GDM1 (cell line): Measurements from ENCODE around the gene PTPRD.

ENCODE experiments used
- DNase-seq: peaks from one replicate; lab custom pipeline; 2025; lab: John Stamatoyannopoulos, UW

Gene PTPRD

GRCh38 chr9:9605681-9606080 lies 1007.1 kb downstream of the PTPRD start:
- no peak for DNase-seq

DNA sequence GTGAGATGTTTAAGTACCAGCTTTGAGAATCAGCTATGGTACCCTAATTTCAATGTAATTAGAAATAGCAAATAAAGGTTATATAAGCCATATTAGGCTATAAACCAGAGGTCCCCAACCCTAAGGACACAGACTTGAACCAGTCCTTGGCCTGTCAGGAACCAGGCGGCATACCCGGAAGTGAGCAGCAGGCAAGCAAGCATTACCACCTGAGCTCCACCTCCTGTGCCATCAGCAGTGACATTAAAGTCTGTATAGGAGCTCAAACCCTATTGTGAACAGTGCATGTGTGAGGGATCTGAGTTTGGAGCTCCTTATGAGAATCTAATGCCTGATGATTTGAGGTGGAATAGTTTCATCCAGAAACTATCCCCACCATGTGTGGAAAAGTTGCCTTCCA lies 1009.5 kb downstream of the PTPRD start:
- DNase-seq = no peak

GRCh38 chr9:9598723-9599122 lies 1014.1 kb downstream of the PTPRD start:
- no peak for DNase-seq

DNA sequence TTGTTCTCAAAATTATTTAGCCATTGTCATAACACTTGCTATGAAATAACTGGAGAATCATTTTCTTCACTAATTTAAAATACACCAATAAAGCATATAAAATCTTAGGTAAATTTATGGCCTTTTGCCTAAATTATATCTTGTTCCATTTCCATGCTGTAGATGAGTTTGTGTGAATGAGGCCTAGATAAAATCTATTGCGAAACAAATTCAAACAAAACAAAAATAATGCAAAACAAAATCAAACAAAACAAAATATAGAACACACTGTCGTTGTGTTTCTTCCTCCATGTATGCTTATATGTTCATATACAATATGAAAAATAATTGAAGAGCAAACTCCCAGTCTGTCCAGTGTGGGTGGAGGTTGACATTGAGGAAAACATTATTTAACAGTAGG lies 1020.7 kb downstream of the PTPRD start:
- DNase-seq = no peak

GRCh38 chr9:9585920-9586319 lies 1026.9 kb downstream of the PTPRD start:
- DNase-seq = peak; percentile 5

DNA sequence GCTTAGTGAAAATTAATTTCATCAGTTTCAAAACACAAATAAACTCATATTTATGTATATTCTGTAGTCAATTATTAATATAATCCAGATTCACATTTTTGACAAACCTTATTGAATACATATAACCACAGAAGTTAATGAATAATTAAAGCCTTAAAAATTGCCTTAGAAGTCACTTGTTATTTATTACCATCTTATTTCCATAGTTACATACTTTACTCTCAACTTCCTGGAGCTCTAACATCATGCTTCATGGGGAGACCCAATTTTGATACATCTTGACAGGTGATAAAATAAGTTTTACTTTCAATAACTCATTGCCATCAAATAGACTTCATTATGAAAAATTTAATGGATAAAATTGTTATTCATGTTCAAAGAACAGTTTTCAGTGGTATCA lies 1038.7 kb downstream of the PTPRD start:
- no peak for DNase-seq

- DNase-seq = no peak
Measured at GRCh38 chr9:9565700-9566099, 1047.1 kb downstream of the PTPRD start.

DNA sequence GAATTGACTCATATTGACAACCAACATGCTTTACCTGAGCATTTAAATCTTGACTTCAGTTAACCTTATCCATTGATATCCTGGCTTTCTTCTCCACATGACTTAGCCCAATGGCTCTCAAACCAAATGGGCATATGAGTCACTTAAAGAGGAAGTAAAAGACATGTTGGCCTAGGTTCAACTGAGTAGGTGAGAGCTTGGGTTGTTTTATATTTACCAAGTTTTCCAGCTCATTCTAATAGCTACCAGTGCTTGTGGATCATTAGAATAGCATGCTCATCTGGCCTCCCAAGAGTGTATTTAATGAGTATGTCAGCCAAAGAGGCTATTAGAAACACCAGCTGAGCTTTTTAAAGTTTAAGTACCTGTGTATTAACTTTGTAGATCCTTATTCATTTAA lies 1049.0 kb downstream of the PTPRD start:
- no peak for DNase-seq

DNA sequence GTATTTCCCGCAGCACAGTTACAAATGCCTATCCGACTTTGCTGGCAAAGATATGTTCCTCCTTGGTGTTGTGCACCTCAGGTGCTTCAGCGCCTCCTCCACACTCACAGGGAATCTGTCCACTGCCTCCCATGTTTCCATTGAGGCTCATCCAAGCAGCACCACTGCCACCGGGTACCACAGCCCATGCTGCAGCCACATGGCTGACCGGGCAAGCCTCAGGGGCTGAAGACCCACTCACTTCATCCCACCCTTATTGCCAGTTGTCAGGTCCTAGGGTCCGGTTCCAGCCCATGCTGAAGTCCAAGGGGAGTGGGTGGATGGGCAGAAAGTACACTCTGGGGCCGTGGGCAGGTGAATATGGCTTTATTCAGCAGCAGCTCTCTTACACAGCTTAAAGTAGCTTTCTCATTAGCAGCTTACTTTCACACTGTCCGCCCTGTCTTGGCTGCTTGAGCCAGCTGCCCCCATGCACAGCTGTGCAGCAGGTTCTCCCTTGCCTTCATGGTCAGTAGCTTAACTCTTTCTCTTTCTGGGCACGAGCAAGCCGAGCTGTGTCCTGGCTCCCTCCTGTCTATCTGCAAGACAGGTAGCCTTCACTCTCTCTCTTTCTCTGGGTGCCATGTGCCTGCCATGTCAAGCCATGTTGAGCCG lies 1052.3 kb downstream of the PTPRD start:
- no peak for DNase-seq

DNA sequence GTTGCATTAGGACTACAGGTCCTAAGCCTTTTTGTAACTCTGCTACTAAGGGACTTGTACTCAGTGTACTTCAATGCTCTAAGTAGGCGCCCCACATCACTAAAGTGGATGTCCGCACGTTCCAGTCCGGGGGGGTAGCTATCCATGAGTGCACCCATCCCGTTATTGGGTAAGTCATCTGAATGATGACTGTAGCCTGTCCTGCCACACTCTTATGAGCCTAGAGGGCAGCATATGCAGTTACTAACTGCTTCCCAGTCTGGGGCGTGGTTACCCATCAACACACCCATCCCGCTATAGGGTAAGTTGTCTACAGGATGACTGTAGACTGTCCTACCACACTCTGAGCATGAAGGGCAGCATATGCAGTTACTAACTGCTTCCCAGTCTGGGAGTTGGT lies 1053.9 kb downstream of the PTPRD start:
- no peak for DNase-seq

DNA sequence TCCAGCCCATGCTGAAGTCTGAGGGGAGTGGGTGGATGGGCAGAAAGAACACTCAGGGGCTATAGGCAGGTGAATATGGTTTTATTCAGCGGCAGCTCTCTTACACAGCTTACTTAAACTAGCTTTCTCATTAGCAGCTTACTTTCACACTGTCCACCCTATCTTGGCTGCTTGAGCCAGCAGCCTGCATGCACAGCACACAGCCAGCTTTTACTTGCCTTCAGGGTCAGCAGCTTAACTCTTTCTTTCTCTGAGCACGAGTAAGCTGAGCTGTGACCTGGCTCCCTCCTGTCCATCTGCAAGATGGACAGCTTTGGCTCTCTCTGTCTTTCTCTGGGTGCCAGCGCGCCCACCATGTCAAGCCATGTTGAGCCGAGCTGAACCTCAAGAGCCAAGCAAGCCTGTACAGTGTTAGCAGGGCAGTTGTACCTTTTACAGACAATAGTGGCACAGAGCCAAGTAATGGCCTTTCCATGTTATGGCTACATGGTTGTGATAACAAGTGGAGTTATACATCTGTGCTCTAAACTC lies 1054.9 kb downstream of the PTPRD start:
- no peak for DNase-seq

GRCh38 chr9:9556865-9557803 lies 1055.7 kb downstream of the PTPRD start:
- DNase-seq = no peak

DNA sequence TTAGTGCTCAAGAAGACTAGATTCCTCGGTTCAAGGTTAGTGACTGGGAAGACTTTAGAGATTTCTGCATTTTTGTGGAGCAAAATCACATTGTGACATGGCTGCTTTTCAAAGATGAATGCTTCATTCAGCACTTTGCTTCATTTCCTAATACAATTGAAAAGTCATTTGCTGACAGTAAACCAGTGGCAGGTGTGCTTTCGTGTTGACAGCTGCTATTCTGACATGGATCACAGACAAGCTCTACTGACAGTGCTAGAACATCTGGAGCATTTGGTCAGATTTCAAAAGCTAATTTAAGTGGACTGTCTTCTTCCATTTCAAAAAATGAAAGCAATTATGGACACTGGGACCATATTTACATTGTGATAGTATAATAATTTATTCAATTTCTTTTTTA lies 1060.1 kb downstream of the PTPRD start:
- DNase-seq = no peak

DNA sequence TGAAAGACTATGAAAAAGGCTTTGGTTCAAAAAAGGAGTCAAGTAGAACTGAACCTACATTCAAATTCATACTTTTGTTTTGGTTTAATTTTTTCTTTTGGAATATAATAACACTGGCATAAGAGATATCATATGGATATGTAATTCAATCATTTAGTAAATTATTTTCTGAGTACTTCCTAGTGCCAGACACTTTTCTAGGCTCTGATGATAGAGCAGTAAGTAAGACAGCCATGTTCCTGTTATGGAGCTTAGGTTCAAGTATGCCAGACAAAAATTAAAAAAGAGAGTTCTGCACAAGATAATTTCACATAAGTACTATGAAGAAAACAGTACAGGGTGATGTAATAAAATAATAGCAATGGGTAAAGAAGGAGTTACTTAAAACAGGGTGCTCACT lies 1074.0 kb downstream of the PTPRD start:
- DNase-seq = no peak

GRCh38 chr9:9538356-9538755 lies 1074.4 kb downstream of the PTPRD start:
- no peak for DNase-seq

- DNase-seq = no peak
Measured at GRCh38 chr9:9536523-9536922, 1076.3 kb downstream of the PTPRD start.

DNA sequence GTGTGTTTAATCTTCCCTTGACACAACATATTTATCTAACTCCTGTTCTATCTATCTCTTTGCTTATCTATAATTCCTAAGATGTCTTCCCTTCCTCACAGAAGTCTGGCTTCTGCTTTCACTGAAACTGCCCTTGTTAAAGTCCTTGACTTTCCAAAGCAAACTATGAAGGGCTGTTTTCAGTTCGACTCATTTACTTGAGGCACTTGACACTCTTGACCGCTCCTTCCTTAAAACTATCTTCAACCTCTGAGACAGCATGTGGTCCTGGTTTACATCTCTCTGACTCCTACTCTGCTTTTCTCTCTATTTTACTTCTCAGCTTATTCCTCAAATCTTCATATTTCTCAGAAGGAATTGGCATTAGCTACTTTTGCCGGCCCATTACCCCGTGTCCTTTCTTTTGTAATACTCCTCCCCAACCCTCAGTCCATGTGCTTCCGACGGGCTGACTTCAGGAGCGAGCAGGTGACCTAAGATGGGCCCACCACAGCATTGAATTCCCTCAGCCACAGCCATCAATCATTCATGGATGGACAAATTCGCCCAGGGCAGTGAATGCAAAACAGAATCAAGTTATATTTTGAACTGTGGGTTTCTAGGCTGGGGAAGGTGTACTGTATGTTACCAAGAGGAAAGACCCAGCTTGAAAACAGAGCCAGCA lies 1089.2 kb downstream of the PTPRD start:
- DNase-seq = no peak

DNA sequence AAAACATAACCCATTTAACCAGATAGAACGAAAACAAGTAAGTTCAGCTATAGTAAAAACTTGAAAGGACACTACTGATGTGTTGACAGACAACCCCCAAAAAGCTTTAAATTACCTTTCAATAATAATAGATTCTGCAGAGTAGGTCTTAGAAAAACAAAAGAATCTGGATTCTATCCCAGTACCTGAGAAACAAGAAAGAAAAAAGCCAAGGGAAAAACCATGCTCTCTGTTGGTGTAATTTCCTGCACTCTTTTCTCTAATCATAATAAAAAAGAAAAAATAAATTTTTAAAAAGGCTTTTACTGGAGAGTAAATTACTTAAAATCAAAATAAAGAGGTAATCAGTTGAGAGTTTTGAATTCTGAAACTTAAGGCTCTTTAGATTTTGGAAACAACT lies 1090.4 kb downstream of the PTPRD start:
- no peak for DNase-seq

GRCh38 chr9:9521033-9521779 lies 1091.6 kb downstream of the PTPRD start:
- no peak for DNase-seq

DNA sequence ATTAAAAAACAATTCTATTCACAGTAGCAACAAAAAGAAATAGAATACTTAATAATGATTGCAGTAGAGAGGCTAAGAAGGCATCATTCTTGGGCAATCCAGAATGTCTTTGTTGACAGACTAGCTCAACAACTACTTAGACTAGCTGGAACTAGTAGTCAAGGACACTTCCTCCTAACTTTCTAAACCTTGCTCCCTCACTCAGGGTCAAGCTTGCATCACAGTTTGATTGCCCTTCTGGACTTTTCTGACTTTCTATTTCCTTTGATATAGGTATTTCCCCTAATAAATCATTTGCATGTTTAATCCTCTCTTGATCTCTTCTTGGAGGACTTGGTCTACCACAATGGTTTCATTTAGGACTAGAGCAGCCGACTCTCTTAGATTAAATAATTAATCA lies 1107.9 kb downstream of the PTPRD start:
- no peak for DNase-seq

DNA sequence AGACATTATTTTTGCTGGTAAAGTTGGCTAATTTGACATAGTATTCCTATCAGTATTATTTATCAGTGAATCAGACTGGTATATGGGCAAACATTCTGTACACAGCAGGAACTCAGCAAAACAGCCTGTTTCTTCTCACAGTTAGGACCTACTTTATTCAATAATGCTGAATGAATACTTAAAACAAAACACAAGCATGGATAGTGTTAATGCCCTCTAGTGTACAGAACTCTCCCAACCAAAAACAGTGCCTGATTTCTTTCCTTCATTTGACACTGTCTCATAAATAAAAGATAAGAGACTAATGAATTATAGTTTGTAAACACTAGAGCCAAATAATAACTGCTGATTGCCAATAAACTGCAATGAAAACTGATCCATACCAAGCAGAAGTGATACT lies 1113.3 kb downstream of the PTPRD start:
- DNase-seq = no peak

GRCh38 chr9:9498846-9499245 lies 1114.0 kb downstream of the PTPRD start:
- no peak for DNase-seq
